ENCODE data around the gene XPNPEP1.

XPNPEP1 gene

GRCh38 chr10:109866995-109867635 lies 56.2 kb downstream of the XPNPEP1 start:
- no peak for DNase-seq (ENCODE audit: low read depth in 1 of 2, low spot score in 1 of 2)

- no peak for DNase-seq (ENCODE audit: low read depth in 1 of 2, low spot score in 1 of 2)
Observed at GRCh38 chr10:109866168-109866994, 56.9 kb downstream of the XPNPEP1 start.

GRCh38 chr10:109863775-109864174 lies 59.5 kb downstream of the XPNPEP1 start:
- DNase-seq (ENCODE audit: low read depth in 1 of 2, low spot score in 1 of 2), result no peak

- no peak for DNase-seq (ENCODE audit: low read depth in 1 of 2, low spot score in 1 of 2)
Observed at GRCh38 chr10:109862738-109863137, 60.6 kb downstream of the XPNPEP1 start.

- no peak for DNase-seq (ENCODE audit: low read depth in 1 of 2, low spot score in 1 of 2)
Observed at GRCh38 chr10:109862041-109862440, 61.3 kb downstream of the XPNPEP1 start.

- DNase-seq (ENCODE audit: low read depth in 1 of 2, low spot score in 1 of 2), result no peak
Observed at GRCh38 chr10:109861081-109861480, 62.2 kb downstream of the XPNPEP1 start.

GRCh38 chr10:109859221-109859620 lies 64.1 kb downstream of the XPNPEP1 start:
- no peak for DNase-seq (ENCODE audit: low read depth in 1 of 2, low spot score in 1 of 2)

- DNase-seq (ENCODE audit: low read depth in 1 of 2, low spot score in 1 of 2), result no peak
Observed at GRCh38 chr10:109855746-109856145, 67.6 kb downstream of the XPNPEP1 start.

- no peak for DNase-seq (ENCODE audit: low read depth in 1 of 2, low spot score in 1 of 2)
Observed at GRCh38 chr10:109853921-109854320, 69.4 kb downstream of the XPNPEP1 start.

- DNase-seq (ENCODE audit: low read depth in 1 of 2, low spot score in 1 of 2), result peak; percentile 32 to 49
Observed at GRCh38 chr10:109852475-109853037, 70.8 kb downstream of the XPNPEP1 start.

GRCh38 chr10:109851616-109852474 lies 71.5 kb downstream of the XPNPEP1 start:
- DNase-seq (ENCODE audit: low read depth in 1 of 2, low spot score in 1 of 2), result no peak

GRCh38 chr10:109846832-109847231 lies 76.5 kb downstream of the XPNPEP1 start:
- no peak for DNase-seq (ENCODE audit: low read depth in 1 of 2, low spot score in 1 of 2)

GRCh38 chr10:109845308-109845707 lies 78.0 kb downstream of the XPNPEP1 start:
- DNase-seq (ENCODE audit: low read depth in 1 of 2, low spot score in 1 of 2), result no peak

- DNase-seq (ENCODE audit: low read depth in 1 of 2, low spot score in 1 of 2), result no peak
Observed at GRCh38 chr10:109838592-109839244, 84.6 kb downstream of the XPNPEP1 start.

GRCh38 chr10:109837384-109837783 lies 85.9 kb downstream of the XPNPEP1 start:
- DNase-seq (ENCODE audit: low read depth in 1 of 2, low spot score in 1 of 2), result no peak

- no peak for DNase-seq (ENCODE audit: low read depth in 1 of 2, low spot score in 1 of 2)
Observed at GRCh38 chr10:109835257-109835656, 88.1 kb downstream of the XPNPEP1 start.

- DNase-seq (ENCODE audit: low read depth in 1 of 2, low spot score in 1 of 2), result no peak
Observed at GRCh38 chr10:109831846-109832245, 91.5 kb downstream of the XPNPEP1 start.

GRCh38 chr10:109824206-109824605 lies 99.1 kb downstream of the XPNPEP1 start:
- no peak for DNase-seq (ENCODE audit: low read depth in 1 of 2, low spot score in 1 of 2)

GRCh38 chr10:109823196-109823595 lies 100.1 kb downstream of the XPNPEP1 start:
- no peak for DNase-seq (ENCODE audit: low read depth in 1 of 2, low spot score in 1 of 2)

- no peak for DNase-seq (ENCODE audit: low read depth in 1 of 2, low spot score in 1 of 2)
Observed at GRCh38 chr10:109821672-109822071, 101.6 kb downstream of the XPNPEP1 start.
